Stomach smooth muscle (tissue), 2 donors: ENCODE results near the gene TOP3A.

Experiments
- H3K27ac ChIP-seq: one replicate; pipeline ENCODE4 v1.7.0; 2013; ENCODE audit warnings: mild to moderate bottlenecking, low read length, inconsistent platforms
- H3K27me3 ChIP-seq, 2 donors: one replicate each; pipeline ENCODE4 v1.7.0; 2013; ENCODE audit warnings: low read length in 2 of 2; ENCODE audit not compliant: insufficient read depth in 2 of 2, control insufficient read depth in 1 of 2
- H3K36me3 ChIP-seq, 2 donors: one replicate each; pipeline ENCODE4 v1.7.0; 2013; ENCODE audit warnings: low read length in 2 of 2; ENCODE audit not compliant: control insufficient read depth in 2 of 2, insufficient read depth in 2 of 2
- H3K4me1 ChIP-seq: one replicate; pipeline ENCODE4 v1.7.0; 2013; ENCODE audit warnings: low read length; ENCODE audit not compliant: control insufficient read depth, insufficient read depth
- H3K4me3 ChIP-seq, 2 donors: one replicate each; pipeline ENCODE4 v1.7.0; 2013; ENCODE audit warnings: low read length in 2 of 2
- H3K9ac ChIP-seq, 2 donors: one replicate each; pipeline ENCODE4 v1.7.0; 2013; ENCODE audit warnings: low read length in 2 of 2, mild to moderate bottlenecking in 1 of 2
- H3K9me3 ChIP-seq, 2 donors: one replicate each; pipeline ENCODE4 v1.7.0; 2013; ENCODE audit warnings: low read length in 2 of 2; ENCODE audit not compliant: control insufficient read depth in 2 of 2
- donor health status: healthy.
- donor health status: Pancreatic carcinoma.

Gene TOP3A

DNA sequence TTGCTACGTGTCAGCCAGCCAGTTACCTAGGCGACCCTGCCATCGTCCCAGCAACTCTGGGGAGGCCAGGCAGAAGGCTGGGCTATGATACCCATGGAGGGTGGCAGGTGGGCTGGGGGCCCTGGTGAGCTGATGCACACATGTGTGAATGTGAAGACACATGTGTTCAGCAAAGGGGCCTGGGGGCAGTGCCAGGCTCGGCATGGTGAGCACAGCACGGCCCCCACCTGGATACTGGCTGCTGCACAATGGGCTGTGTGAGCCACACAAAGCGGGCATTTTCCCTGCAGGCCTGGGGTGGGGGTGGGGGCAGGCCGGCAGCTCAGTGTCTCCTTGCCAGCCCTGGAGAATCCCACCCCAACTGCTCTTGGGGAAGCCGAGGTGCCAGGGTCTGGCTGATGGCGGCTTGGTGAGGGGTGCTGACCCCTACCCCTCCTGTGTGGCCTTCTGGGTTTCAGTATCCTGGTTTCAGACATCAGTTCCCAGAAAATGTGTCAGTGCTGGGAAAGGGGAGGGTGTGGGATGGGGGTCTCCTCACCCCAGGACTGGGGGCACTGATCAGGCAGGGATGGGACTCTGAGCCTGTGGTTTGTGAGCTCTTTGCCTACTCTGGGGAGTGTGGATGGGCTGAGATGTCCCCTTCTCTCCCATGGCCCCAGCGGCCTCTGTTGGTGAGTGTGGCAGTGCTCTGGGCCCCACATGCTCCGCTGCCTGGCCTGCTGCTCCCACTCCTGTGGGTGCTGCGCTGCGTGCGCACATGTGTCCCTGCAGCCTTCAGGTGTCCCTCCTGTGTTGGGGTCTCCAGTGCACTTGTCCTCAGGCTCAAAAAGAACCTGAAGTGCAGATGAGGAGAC is 84.3 kb downstream of the TOP3A start:
- Histone ChIP-seq H3K9ac (no peak overlapping the region), H3K4me1 (peaks cover 12% of the 10 kb centered on the region), H3K27ac (no peak overlapping the region), H3K36me3 (peaks cover 8 to 12% of the 10 kb centered on the region in 2 donors), H3K9me3 (no peaks in the 10 kb centered on the region), H3K4me3 (no peak overlapping the region), H3K27me3 (no peaks in the 10 kb centered on the region)

GRCh38 chr17:18229771-18230170 is 85.0 kb downstream of the TOP3A start:
- Histone ChIP-seq H3K36me3 (peaks cover 5 to 7% of the 10 kb centered on the region in 2 donors), H3K4me1 (peaks cover 17% of the 10 kb centered on the region), H3K9ac (no peak overlapping the region), H3K27me3 (no peaks in the 10 kb centered on the region), H3K9me3 (no peaks in the 10 kb centered on the region), H3K27ac (no peak overlapping the region), H3K4me3 (no peak overlapping the region)

DNA sequence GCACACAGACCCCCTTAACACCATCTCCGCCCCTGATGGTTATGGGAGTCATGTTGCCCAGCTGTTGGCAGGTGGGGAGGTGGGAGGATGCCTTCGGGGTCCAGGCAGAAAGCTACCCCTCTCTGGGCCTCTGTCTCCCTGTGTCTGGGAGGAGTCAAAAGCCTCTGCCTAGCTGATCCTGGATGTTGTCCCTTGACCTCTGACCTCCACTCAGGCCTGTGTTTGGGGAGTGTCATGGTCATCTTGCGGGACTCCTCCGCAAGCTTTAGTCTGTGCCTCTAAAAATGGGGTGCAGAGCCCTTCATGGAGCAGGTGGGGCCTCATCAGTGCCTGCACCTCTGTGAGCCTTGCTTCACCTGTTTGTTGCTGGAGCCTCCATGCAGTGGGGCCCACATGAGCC is 85.5 kb downstream of the TOP3A start:
- Histone ChIP-seq H3K9me3 (no peaks in the 10 kb centered on the region), H3K36me3 (peaks cover 2 to 4% of the 10 kb centered on the region in 2 donors), H3K4me1 (peaks cover 22% of the 10 kb centered on the region), H3K4me3 (no peak overlapping the region), H3K27ac (no peak overlapping the region), H3K27me3 (no peaks in the 10 kb centered on the region), H3K9ac (no peak overlapping the region)

GRCh38 chr17:18228176-18228682 is 86.6 kb downstream of the TOP3A start:
- peaks cover 23% of the 10 kb centered on the region for H3K4me1 ChIP-seq
- no peaks in the 10 kb centered on the region for H3K36me3 ChIP-seq
- no peaks in the 10 kb centered on the region for H3K27me3 ChIP-seq
- no peak overlapping the region for H3K4me3 ChIP-seq
- no peak overlapping the region for H3K9ac ChIP-seq
- H3K9me3 ChIP-seq: no peaks in the 10 kb centered on the region
- H3K27ac ChIP-seq: no peak overlapping the region

- no peaks in the 10 kb centered on the region for H3K9me3 ChIP-seq
- no peak overlapping the region for H3K27ac ChIP-seq
- H3K9ac ChIP-seq: no peak overlapping the region
- no peaks in the 10 kb centered on the region for H3K27me3 ChIP-seq
- no peak overlapping the region for H3K4me3 ChIP-seq
- peaks cover 23% of the 10 kb centered on the region for H3K4me1 ChIP-seq
- no peaks in the 10 kb centered on the region for H3K36me3 ChIP-seq
These were observed 87.2 kb downstream of the TOP3A start for GRCh38 chr17:18227635-18228034.

DNA sequence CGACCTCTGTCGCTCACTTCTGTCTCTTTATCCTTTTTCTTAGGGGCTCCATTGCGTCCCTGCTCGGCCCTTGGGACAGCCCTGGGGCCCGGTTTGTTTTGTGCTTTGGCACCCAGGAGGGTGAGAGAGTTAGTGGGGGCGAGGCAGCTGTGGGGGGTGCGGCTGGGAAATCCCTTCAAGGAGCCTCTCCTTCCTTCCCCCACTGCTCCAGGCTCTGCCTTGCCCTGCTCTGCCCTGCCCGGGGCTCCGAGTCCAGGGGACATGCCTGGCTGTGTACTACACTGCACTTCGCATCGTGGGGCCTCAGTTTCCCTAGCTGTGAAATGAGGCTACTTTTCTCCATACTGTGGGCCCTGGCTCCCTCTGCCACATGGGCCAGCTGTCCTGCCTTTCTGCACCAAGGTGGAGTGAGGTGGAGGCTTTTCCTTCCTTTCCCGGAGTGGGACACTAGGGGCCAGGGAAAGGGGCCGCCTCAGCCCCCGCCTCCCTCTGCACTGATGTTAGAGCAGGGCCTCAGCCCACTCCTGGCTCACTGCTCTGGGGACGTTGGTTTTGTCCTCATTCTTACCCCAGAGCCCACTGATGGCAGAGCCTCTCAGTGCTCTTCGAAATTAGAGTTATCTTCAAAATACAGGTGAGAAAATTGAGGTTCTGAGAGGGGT is 88.4 kb downstream of the TOP3A start:
- Histone ChIP-seq H3K27ac (no peak overlapping the region), H3K9ac (peak overlapping the region; percentile 80 to 89), H3K4me1 (peaks cover 23% of the 10 kb centered on the region)

GRCh38 chr17:18225642-18226283 is 89.0 kb downstream of the TOP3A start:
- Histone ChIP-seq H3K9ac (peak overlapping the region; percentile 80 to 89), H3K36me3 (no peaks in the 10 kb centered on the region), H3K27me3 (no peaks in the 10 kb centered on the region), H3K4me3 (peak overlapping the region; percentile 84), H3K4me1 (peaks cover 23% of the 10 kb centered on the region), H3K9me3 (no peaks in the 10 kb centered on the region), H3K27ac (no peak overlapping the region)

More for the DNA sequence above, 88.4 kb downstream of the TOP3A start:
- Histone ChIP-seq H3K9me3 (no peaks in the 10 kb centered on the region), H3K4me3 (peak overlapping the region; percentile 84), H3K27me3 (no peaks in the 10 kb centered on the region), H3K36me3 (no peaks in the 10 kb centered on the region)

GRCh38 chr17:18225121-18225641 is 89.6 kb downstream of the TOP3A start, which contains the start of gene LLGL1:
TSS of gene LLGL1 (plus strand) at chr17:18225635. CDS start at chr17:18225683, 48 bp downstream.
- Histone ChIP-seq H3K27ac (no peak within 1 kb of the TSS), H3K9me3 (no peaks in the 10 kb centered on the region), H3K27me3 (no peaks in the 10 kb centered on the region), H3K36me3 (no peaks in the 10 kb centered on the region), H3K9ac (peak within 1 kb of the TSS; percentile 80 to 89), H3K4me1 (peaks cover 23% of the 10 kb centered on the region), H3K4me3 (peak within 1 kb of the TSS; percentile 84)

DNA sequence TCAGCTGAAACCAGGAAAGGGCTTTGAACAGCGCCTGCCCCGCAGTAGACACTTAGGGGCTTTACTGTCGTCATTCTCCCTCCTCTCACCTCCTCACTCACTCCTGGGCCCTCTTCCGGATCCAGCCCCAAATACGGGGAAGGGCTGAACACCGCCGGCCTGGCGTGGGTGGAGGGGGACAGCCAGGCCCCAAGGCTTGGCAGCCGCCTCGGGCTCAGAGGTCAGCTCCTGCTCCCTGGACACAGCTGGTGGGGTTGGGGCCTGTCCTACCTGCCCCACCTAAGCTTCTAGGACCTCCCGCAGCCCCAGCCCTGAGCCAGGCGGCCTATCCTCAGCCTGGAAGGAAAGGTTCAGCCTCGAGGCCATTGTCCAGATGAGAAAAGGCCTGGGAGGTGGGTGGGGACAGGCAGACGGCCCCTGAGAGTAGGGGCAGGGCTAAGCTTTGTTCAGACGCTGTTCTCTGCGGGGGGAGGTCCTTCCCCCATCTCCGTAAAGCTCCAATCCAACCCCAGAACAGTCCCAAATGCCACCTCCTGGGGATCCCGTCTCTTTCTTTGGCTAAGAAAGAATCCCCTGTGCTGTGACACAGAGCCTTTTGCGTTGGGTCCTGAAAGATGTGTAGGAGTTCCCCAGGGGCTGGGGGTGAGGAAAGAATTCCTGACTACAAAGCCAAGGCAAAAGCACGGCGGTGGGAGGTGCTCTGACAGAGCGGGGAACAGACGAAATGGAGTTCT is 90.2 kb downstream of the TOP3A start:
- Histone ChIP-seq H3K9ac (peak overlapping the region; percentile 55 to 65), H3K27ac (no peak overlapping the region), H3K36me3 (no peaks in the 10 kb centered on the region), H3K9me3 (no peaks in the 10 kb centered on the region), H3K4me1 (peaks cover 23% of the 10 kb centered on the region), H3K4me3 (peak overlapping the region; percentile 67 to 69), H3K27me3 (no peaks in the 10 kb centered on the region)

DNA sequence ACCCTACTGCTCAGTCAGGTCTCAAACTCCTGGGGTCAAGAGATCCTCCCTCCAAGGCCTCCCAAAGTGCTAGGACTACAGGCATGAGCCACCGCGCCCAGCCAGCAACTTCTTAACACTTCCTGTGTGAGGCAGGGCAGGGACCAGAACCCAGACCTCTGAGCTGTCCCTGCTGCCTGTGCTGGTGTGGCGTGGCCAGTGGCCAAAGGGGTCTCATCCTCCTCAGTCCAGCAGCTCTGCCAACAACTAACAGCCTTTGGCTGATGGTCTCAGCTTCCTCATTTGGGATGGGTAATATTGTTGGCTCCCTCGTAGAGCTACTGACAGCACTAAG is 90.8 kb downstream of the TOP3A start:
- Histone ChIP-seq H3K27ac (no peak overlapping the region), H3K4me3 (no peak overlapping the region), H3K27me3 (no peaks in the 10 kb centered on the region), H3K36me3 (no peaks in the 10 kb centered on the region), H3K9ac (peak overlapping the region in 1 of 2 donors; percentile 65), H3K9me3 (no peaks in the 10 kb centered on the region), H3K4me1 (peaks cover 26% of the 10 kb centered on the region)
